HepG2 (cell line): Measurements from ENCODE around the gene EOGT.

ENCODE experiments used
- BHLHE40 ChIP-seq: IDR thresholded peaks from 2 replicates; pipeline ENCODE4 v1.6.1; 2011; ENCODE audit warnings: low read length, improper control_type of control experiment
- CTCF ChIP-seq: sonication (generic); formaldehyde crosslinking; IDR thresholded peaks from 2 replicates; pipeline ENCODE4 v1.5.0; 2020; ENCODE audit warnings: mild to moderate bottlenecking, missing genetic modification reagents, moderate library complexity
- EP300 ChIP-seq, 3 experiments: sonication (generic) in 1 of 3; formaldehyde crosslinking in 1 of 3; IDR thresholded peaks; 2 replicates each; pipeline versions ENCODE4 v1.5.1 to v1.6.1; 2011 to 2020; ENCODE audit warnings: low read depth in 2 of 3, low read length in 2 of 3, borderline replicate concordance in 1 of 3, improper control_type of control experiment in 1 of 3, mild to moderate bottlenecking in 1 of 3, missing genetic modification reagents in 1 of 3, moderate library complexity in 1 of 3
- FOXJ3 ChIP-seq: sonication (generic); formaldehyde crosslinking; IDR thresholded peaks from 2 replicates; pipeline ENCODE4 v1.4.0; 2020; ENCODE audit warnings: missing genetic modification reagents, mild to moderate bottlenecking, borderline replicate concordance
- JUNB ChIP-seq: sonication (generic); formaldehyde crosslinking; IDR thresholded peaks from 2 replicates; pipeline ENCODE4 v1.8.0; 2022; ENCODE audit warnings: missing genetic modification reagents, mild to moderate bottlenecking, borderline replicate concordance
- MEIS1 ChIP-seq: sonication (generic); formaldehyde crosslinking; IDR thresholded peaks from 2 replicates; pipeline ENCODE4 v1.9.0; 2021; ENCODE audit warnings: mild to moderate bottlenecking, missing genetic modification reagents, moderate library complexity, borderline replicate concordance
- POLR2AphosphoS5 ChIP-seq: IDR thresholded peaks from 2 replicates; pipeline ENCODE4 v1.6.1; 2012; ENCODE audit warnings: low read depth, low read length
- SAP130 ChIP-seq: IDR thresholded peaks from 2 replicates; pipeline ENCODE4 v1.6.1; 2016; ENCODE audit warnings: low read depth
- TBX3 ChIP-seq: fragments of 450-650 bp; IDR thresholded peaks from 2 replicates; pipeline ENCODE4 v1.6.1; 2017; ENCODE audit warnings: antibody characterized with exemption, mild to moderate bottlenecking, inconsistent platforms, borderline replicate concordance
- TP53 ChIP-seq: sonication (generic); formaldehyde crosslinking; conservative IDR thresholded peaks from 2 replicates; pipeline ENCODE4 v1.4.0; 2020; ENCODE audit warnings: missing genetic modification reagents
- ZFP36L2 ChIP-seq: sonication (generic); formaldehyde crosslinking; IDR thresholded peaks from 2 replicates; pipeline ENCODE4 v1.4.0; 2020; ENCODE audit warnings: missing genetic modification reagents

GRCh38 chr3:69013253-69014021 lies at the start of gene EOGT:
- TF ChIP-seq BHLHE40 = peak; percentile 96
- peak; percentile 89 for TF ChIP-seq CTCF
- no peak for TF ChIP-seq TP53 (CRISPR knock-in tag)
- TF ChIP-seq JUNB = no peak
- no peak for TF ChIP-seq ZFP36L2
- TF ChIP-seq POLR2AphosphoS5 = peak; percentile 62
- TF ChIP-seq TBX3 = no peak
- peak in 1 of 2 experiments; percentile 17; a peak in 1 of 4 replicates for TF ChIP-seq EP300 (IDR thresholded peaks at IDR 0.05; ENCODE audit: low read depth in 2 of 2, low read length in 2 of 2)
- TF ChIP-seq EP300 (CRISPR knock-in tag; IDR thresholded peaks at IDR 0.05; ENCODE audit: borderline replicate concordance) = no peak
- TF ChIP-seq MEIS1 (CRISPR knock-in tag) = no peak; the same call in 1 of the 2 replicates
- peak; percentile 74 for TF ChIP-seq SAP130 (CRISPR knock-in tag)
- no peak for TF ChIP-seq FOXJ3 (CRISPR knock-in tag)
